GM12873 (cell line): ENCODE data around the gene KCNA10.
A peak's percentile ranks its signal among the peaks of the same experiment; 100 is the strongest.

Experiments
- TF ChIP-seq, protein P1 (sequence below): IDR thresholded peaks from 2 replicates; pipeline ENCODE4 v1.5.1; 2012; ENCODE audit warnings: low read depth, mild to moderate bottlenecking, moderate library complexity, low read length, control low read depth; ENCODE audit not compliant: insufficient read depth; ENCODE audit errors: missing control alignments

Gene KCNA10

DNA sequence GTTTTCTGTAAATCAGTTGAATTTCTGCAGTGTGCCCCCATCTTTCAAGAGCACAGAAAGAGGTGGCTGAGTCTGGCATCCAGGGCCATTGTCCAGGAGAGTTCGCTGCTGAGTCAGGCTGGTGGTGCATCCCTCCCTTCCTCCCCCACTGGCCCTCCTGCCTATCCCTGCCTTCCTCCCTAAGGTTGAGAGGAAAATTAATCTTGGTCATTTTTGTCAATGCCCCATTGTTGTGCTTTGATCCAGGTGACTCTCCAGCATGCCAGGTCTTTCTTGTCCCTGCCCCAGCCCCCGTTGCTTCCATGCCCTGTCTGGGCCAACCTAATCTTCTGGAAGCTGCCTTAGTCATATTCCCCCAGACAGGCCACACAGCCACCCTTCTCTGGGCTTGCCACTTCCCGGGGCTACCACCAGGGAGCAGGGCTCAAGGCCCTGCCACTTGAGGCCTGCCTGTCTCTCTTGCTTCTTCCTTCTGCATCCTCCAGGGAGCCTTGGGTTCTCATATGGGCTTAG is 41.5 kb downstream of the KCNA10 start:
- TF ChIP-seq, protein P1, sequence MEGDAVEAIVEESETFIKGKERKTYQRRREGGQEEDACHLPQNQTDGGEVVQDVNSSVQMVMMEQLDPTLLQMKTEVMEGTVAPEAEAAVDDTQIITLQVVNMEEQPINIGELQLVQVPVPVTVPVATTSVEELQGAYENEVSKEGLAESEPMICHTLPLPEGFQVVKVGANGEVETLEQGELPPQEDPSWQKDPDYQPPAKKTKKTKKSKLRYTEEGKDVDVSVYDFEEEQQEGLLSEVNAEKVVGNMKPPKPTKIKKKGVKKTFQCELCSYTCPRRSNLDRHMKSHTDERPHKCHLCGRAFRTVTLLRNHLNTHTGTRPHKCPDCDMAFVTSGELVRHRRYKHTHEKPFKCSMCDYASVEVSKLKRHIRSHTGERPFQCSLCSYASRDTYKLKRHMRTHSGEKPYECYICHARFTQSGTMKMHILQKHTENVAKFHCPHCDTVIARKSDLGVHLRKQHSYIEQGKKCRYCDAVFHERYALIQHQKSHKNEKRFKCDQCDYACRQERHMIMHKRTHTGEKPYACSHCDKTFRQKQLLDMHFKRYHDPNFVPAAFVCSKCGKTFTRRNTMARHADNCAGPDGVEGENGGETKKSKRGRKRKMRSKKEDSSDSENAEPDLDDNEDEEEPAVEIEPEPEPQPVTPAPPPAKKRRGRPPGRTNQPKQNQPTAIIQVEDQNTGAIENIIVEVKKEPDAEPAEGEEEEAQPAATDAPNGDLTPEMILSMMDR: peak; percentile 51

DNA sequence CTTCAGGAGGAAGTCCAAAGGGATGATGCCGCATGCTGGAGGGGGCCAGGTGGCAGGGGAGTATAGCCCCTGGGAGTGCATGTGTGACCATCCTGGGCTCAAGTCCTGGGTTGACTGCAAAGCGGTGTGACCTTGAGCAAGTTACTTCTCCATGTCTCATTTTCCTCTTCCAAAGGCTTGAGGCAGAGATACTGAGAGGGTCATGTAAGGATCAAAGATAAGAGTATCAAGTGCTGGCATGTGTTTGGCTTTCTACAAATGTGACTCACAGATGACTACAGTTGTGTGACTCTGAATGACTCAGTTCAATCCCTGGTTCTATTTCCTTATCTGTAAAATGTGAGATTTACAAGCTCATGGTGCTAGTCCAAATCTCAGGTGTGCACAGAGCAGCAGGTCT is 41.9 kb downstream of the KCNA10 start:
- TF ChIP-seq, protein P1: no peak

DNA sequence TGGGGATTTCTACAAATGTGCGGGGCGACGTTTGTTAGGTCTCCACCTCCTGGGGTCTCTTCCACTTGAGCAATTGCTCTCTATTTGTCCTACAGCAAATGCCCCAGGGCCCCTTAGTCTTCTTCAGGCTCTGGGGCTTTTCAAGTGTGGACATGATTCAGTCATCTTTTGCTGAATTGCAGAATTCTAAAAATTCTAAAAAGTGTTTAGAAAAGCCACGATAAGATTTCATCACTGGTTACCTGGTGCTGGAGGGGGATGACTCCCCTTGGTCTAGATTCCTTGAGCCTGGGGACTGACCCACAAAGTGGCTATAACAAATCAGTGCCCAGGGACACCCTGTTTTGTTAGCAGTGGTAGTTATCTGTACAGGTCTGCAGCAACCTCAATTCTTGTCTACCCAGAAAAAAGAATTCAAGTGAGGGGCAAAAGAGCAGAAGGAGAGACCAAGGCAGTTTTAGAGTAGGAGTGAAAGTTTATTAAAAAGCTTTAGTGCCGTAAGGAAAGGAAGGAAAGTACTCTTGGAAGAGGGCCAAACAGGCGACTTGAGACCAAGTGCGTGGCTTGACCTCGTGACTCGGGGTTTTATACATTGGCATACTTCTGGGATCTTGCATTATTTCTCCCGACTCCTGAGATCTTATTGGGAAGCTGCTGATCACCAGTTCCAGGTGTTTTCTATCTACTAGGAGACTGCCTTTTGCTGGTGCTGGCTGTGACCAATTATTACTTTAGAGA is 42.8 kb downstream of the KCNA10 start:
- TF ChIP-seq, protein P1: no peak

DNA sequence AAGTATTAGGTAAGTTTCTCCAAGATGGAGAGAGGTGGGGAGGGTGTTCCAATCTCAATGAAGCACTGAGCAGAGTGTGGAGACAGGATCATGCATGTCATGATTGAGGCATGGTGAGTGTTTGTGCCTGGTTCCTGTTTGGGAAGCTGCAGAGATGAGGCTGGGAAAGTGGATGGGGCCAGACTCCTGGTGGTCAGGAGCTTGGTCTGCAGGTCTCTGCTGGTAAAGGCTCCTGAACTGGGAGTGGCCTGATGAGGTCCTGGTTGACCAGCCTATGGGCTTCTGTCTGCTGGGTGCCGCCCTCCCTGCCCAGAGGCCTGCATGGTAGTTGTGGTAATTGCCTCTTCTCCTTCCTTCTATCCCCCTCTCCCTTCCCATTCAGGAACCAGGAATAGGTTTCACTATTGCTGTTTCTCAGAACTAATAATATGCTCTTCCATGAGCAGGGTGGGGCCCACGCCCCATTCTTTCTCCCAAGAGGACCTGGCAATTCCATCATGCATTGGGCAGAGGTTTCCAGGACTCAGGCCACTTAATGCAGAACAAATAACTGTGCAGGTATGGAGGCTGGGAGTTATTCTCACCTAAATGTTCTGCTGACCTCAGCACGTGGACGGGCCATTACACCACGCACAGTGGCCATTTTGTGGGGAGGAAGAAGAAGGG is 43.5 kb downstream of the KCNA10 start:
- TF ChIP-seq, protein P1: no peak

DNA sequence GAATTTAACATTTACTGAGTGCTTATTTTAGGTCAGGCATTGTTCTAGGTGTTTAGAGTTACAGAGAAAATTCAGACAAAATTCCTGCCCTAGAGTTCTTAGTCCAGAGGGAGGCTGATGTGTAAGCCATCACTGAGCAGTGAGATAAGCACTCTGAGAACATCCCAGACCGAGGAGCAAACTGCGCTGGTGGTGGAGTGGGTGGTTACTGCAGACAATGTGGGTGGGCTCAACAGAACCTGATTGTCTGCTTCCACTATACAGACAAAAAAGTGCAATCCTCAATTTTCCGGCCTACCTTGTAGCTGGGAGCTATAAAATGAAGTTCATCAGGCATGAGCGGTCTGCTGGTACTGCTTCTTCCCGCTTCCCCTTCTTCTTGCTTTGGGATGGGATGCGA is 44.5 kb downstream of the KCNA10 start:
- TF ChIP-seq, protein P1: no peak

DNA sequence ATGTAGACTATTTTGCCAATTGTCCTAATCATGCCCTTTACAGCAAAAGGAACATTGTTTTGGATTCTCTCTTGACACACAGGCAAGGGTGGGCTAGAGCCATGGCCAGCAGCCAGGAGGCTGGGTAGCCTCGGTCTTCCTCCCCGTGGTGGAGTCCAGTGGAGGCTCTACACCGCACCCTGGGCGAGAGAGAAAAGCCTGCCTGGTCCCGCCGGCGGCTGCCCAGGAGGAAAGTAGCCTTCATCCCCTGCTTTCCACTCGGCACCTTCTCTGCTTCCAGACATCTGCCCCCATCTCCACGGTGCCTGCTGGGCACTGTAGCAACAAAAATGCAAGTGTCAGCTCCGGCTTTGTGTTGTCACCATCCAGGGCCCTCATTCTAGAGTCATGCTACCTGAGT is 46.4 kb downstream of the KCNA10 start:
- TF ChIP-seq, protein P1: no peak

DNA sequence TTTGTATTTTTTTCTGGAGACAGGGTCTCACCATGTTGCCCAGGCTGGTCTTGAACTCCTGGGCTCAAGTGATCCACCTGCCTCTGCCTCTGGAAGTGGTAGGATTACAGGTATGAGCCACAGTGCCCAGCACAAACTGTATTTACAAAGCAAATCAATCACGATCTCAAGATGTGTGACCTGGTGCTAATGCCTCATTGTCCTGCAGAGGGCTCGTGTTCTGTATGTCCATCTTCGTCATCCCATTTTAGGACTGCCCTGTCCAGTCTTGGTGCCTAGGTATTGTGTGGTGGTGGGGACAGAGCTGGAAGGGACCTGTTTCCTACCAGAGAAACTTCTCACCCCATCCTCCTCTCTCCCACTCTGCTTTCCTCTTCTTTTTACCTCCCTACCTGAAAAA is 47.8 kb downstream of the KCNA10 start:
- TF ChIP-seq, protein P1: no peak
